Measurements from ENCODE around the gene PWWP3B.
"Not testable (repeated sequence)": the region's sequence is repeated elsewhere in the genome, so short reads cannot be mapped to it uniquely, and the experiment has no call there.

The PWWP3B gene

GRCh38 chrX:106171293-106171820 lies 3.3 kb downstream of the PWWP3B start:
- TF ChIP-seq, protein P1, sequence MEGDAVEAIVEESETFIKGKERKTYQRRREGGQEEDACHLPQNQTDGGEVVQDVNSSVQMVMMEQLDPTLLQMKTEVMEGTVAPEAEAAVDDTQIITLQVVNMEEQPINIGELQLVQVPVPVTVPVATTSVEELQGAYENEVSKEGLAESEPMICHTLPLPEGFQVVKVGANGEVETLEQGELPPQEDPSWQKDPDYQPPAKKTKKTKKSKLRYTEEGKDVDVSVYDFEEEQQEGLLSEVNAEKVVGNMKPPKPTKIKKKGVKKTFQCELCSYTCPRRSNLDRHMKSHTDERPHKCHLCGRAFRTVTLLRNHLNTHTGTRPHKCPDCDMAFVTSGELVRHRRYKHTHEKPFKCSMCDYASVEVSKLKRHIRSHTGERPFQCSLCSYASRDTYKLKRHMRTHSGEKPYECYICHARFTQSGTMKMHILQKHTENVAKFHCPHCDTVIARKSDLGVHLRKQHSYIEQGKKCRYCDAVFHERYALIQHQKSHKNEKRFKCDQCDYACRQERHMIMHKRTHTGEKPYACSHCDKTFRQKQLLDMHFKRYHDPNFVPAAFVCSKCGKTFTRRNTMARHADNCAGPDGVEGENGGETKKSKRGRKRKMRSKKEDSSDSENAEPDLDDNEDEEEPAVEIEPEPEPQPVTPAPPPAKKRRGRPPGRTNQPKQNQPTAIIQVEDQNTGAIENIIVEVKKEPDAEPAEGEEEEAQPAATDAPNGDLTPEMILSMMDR (conservative IDR thresholded peaks at IDR 0.05; ENCODE audit: low read depth), result no peak
- CTCF ChIA-PET, result interaction anchor here (0.7 kb wide), 1 partner anchor 224 kb away, joined by 3 read pairs; no protein-coding TSS in a partner anchor
- H3K27ac ChIP-seq, result no peak overlapping the region
- DNase-seq (ENCODE audit: low spot score), result no peak
- POLR2A ChIA-PET (ENCODE audit: low non-redundant PET), result no interaction called here

DNA sequence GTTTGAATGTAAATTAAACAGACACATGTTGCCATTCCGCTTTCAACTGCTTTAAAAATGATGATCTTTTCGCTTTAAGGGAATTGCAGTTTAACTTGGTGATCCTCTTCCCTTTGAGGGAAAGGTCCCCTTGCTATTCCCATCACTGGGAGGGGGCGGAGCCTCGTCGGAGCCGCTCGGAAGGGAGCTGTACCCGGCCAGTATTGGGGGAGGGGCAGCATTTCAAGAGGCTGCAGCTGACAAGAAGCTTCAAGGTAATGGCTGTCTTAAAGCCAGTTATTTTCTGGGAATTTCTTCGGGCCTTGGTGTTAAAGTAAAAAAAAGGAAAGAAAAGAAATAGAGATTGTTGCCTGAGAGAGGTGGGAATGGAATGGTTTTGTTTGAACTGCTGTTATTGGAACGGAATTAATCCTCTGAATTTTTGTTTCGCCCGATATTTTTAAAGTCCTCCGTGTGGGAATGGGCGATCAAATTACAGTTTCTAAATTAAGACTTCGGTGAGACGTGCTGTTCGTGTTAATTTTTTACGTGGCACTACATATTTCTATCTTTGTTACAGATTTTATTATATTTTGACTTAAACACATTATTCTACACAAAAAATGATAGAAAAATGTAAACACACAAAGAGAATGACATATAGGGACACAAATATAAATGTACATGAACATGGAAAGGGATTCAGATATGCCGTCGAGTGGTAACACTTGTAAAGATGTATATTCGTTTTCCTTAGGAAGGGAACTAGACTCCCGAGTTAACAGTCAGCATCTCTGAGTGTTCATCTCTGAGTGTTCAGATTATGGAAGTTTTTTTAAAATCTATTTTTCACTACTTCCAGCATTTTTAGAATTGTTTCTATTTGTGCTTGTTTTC lies 9.2 kb downstream of the PWWP3B start:
- no peak overlapping the region for H3K27ac ChIP-seq
- no peak for DNase-seq (ENCODE audit: low spot score)

DNA sequence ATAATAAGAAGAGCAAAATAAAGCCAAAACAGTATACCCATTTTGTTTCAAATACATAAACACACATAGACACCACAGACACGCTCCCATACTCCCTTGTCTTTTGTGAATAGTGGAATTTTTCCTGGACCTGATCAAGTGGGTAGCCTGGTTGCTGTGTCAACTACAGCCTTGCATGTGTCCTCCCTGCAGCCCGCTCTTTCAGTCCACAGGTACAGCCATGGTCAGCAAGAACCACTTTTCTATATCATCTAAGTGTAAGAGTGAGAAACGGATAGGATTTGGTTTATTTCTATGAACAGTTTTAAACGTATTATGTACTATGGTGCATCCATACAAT lies 9.8 kb downstream of the PWWP3B start:
- no peak for DNase-seq (ENCODE audit: low spot score)
- TF ChIP-seq, protein P1 (conservative IDR thresholded peaks at IDR 0.05; ENCODE audit: low read depth), result no peak
- POLR2A ChIA-PET (ENCODE audit: low non-redundant PET), result no interaction called here
- CTCF ChIA-PET, result no interaction called here
- H3K27ac ChIP-seq, result no peak overlapping the region

More for the DNA sequence above, 9.2 kb downstream of the PWWP3B start:
- CTCF ChIA-PET, result interaction anchor here (0.6 kb wide), 1 partner anchor 47 kb away, joined by 3 read pairs; no protein-coding TSS in a partner anchor
- TF ChIP-seq, protein P1 (conservative IDR thresholded peaks at IDR 0.05; ENCODE audit: low read depth), result no peak
- POLR2A ChIA-PET (ENCODE audit: low non-redundant PET), result no interaction called here

DNA sequence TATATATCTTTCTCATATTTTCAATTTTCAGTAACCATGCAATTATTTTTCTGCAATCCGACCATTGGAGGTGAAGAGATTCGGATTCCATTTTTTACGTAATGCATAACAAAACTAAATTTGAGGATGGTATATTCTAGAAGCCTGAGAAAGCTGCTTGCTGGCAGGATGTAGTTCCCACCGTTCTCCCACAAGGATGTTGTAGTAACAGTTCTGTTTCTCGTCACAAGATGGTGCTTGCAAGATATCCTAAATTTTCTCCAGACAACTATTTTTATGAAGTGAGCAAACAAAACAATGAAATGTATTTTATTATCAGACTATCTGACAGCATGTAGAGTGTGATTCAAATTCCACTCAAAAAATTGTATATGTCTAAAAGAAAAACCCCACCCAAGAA lies 10.7 kb downstream of the PWWP3B start:
- TF ChIP-seq, protein P1 (conservative IDR thresholded peaks at IDR 0.05; ENCODE audit: low read depth), result no peak
- no peak for DNase-seq (ENCODE audit: low spot score)
- H3K27ac ChIP-seq, result no peak overlapping the region
- CTCF ChIA-PET, result no interaction called here
- POLR2A ChIA-PET (ENCODE audit: low non-redundant PET), result no interaction called here

- DNase-seq (ENCODE audit: low spot score); POLR2A ChIA-PET (ENCODE audit: low non-redundant PET); H3K27ac ChIP-seq; CTCF ChIA-PET: not testable (repeated sequence)
Measured at GRCh38 chrX:106183685-106184084, 15.6 kb downstream of the PWWP3B start.

DNA sequence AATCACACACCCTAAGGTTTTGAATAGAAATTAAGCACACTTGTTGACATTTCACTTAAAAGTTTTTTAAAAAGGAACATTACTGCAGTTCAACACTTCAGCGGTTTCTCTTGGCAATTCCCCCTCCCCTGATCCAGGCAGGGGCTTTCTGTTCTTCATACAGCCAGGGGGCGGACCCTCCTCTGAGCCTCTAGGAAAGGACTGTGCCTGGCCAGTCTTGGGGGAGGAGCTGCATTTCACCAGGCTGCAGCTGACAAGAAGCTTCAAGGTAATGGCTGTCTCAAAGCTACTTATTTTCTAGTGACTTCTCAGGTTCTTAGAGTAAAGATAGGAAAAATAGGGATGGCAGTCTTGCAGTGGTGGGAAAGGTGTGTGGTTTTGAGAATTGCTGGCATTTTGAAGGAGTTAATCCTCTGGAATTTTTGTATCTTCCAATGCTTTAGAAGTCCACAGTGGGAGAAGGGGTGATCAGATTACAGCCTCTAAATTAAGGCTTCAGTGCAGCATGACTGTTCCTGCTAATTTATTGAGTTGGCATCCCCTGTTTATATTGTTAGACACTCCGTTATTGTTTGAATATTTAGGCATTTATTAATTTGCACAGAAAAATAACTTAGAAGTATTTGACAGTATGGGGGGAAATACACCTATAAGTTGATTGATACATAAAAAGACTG lies 33.5 kb downstream of the PWWP3B start:
- ChIA-PET POLR2A (ENCODE audit: low non-redundant PET) (no interaction called here), CTCF (no interaction called here)
- DNase-seq (ENCODE audit: low spot score), result no peak
- no peak overlapping the region for H3K27ac ChIP-seq
- TF ChIP-seq, protein P1 (conservative IDR thresholded peaks at IDR 0.05; ENCODE audit: low read depth), result no peak

GRCh38 chrX:106203315-106203714 lies 35.2 kb downstream of the PWWP3B start:
- ChIA-PET POLR2A (ENCODE audit: low non-redundant PET) (no interaction called here), CTCF (no interaction called here)
- DNase-seq (ENCODE audit: low spot score), result no peak
- TF ChIP-seq, protein P1 (conservative IDR thresholded peaks at IDR 0.05; ENCODE audit: low read depth), result no peak
- no peak overlapping the region for H3K27ac ChIP-seq

Measured in RWPE1 (cell line).